ENCODE data around the gene BCL2L12.
A peak's percentile ranks its signal among the peaks of the same experiment; 100 is the strongest.

- no peak for TF ChIP-seq POLR2A (IDR thresholded peaks at IDR 0.05)
- peak in 5 of 6 experiments; percentile 41 to 60 (median 52) for TF ChIP-seq CTCF (IDR thresholded peaks at IDR 0.05)
Observed at GRCh38 chr19:49677901-49678674, 12.4 kb downstream of the BCL2L12 start.
